K562 (cell line): Measurements from ENCODE around the gene MYL11.

Experiments
- ARID2 ChIP-seq: fragments of 450-650 bp; IDR thresholded peaks from 2 replicates; pipeline ENCODE4 v1.6.1; 2017; ENCODE audit warnings: antibody characterized with exemption, mild to moderate bottlenecking
- ATF1 ChIP-seq, 2 experiments: fragments of 450-650 bp in 1 of 2; IDR thresholded peaks; 2 replicates each; pipeline ENCODE4 v1.6.1; 2016; ENCODE audit warnings: missing compliant biosample characterization in 1 of 2, missing genetic modification characterization in 1 of 2
- HNRNPH1 ChIP-seq: fragments of 200-400 bp; formaldehyde crosslinking; optimal IDR thresholded peaks from 2 replicates; pipeline ENCODE3; 2017; ENCODE audit warnings: low read depth, mild to moderate bottlenecking, low read length, moderate library complexity
- HNRNPLL ChIP-seq: fragments of 200-400 bp; formaldehyde crosslinking; IDR thresholded peaks from 2 replicates; pipeline ENCODE4 v1.6.1; 2017; ENCODE audit warnings: low read length, low read depth, mild to moderate bottlenecking; ENCODE audit not compliant: poor library complexity, severe bottlenecking
- KLF16 ChIP-seq: IDR thresholded peaks from 2 replicates; pipeline ENCODE4 v1.6.1; 2016; ENCODE audit warnings: antibody characterized with exemption
- MAZ ChIP-seq, 2 experiments: fragments of 450-650 bp in 1 of 2; sonication (generic) in 1 of 2; formaldehyde crosslinking; IDR thresholded peaks in 1 of 2; conservative IDR thresholded peaks in 1 of 2; 2 replicates each; pipeline versions ENCODE4 v1.4.0 to v1.5.0; 2020; ENCODE audit warnings: mild to moderate bottlenecking in 1 of 2, missing genetic modification reagents in 1 of 2
- PHF8 ChIP-seq: fragments of 200-600 bp; sonication (generic); IDR thresholded peaks from 2 replicates; pipeline ENCODE4 v1.6.1; 2012; ENCODE audit warnings: mixed run types, mild to moderate bottlenecking, inconsistent platforms, low read length, moderate library complexity, borderline replicate concordance
- TARDBP ChIP-seq: fragments of 450-650 bp; IDR thresholded peaks from 2 replicates; pipeline ENCODE4 v1.6.1; 2016
- ZNF146 ChIP-seq: IDR thresholded peaks from one replicate; pipeline ENCODE4 v1.6.1; 2018; ENCODE audit warnings: missing compliant biosample characterization; ENCODE audit not compliant: unreplicated experiment
- TF ChIP-seq, protein P1 (sequence below), 3 experiments: IDR thresholded peaks in 2 of 3; conservative IDR thresholded peaks in 1 of 3; 2 replicates each; pipeline ENCODE4 v1.5.1; 2011 to 2012; ENCODE audit warnings: low read length in 3 of 3, mild to moderate bottlenecking in 3 of 3, control low read depth in 2 of 3, improper control_type of control experiment in 1 of 3, inconsistent platforms in 1 of 3, low read depth in 1 of 3, mixed read lengths in 1 of 3, moderate library complexity in 1 of 3; ENCODE audit not compliant: insufficient read depth in 2 of 3
- TF ChIP-seq, protein P2 (sequence below): sonication (generic); formaldehyde crosslinking; IDR thresholded peaks from 2 replicates; pipeline ENCODE4 v1.8.0; 2022; ENCODE audit warnings: mild to moderate bottlenecking, missing genetic modification reagents

DNA sequence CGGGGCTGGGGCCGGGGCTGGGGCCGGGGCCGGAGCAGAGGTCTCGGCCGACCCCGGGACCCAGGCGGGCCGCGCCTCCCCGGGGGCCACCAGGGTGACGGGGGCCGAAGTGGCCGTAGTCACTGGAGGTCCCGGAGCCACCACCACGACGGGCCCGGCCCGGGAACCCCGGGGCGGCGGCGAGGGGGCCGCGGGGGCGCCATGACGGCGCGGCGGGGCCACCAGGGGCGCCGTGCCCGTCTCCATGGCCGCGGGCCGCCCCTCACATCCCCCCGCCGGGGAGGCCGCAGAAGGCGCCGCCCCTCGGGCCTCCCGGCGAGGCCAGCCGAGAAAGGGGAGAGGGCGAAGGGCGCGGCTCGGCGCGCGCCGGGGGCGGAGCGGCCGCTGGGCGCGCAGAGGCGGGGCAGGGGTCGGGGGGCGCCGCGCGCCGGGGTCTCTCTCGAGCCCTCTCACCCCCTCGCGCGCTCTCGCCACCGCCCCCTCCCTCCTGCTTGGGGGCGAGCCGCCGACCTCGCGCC is 4.6 kb upstream of the MYL11 start:
- TF ChIP-seq, protein P1, sequence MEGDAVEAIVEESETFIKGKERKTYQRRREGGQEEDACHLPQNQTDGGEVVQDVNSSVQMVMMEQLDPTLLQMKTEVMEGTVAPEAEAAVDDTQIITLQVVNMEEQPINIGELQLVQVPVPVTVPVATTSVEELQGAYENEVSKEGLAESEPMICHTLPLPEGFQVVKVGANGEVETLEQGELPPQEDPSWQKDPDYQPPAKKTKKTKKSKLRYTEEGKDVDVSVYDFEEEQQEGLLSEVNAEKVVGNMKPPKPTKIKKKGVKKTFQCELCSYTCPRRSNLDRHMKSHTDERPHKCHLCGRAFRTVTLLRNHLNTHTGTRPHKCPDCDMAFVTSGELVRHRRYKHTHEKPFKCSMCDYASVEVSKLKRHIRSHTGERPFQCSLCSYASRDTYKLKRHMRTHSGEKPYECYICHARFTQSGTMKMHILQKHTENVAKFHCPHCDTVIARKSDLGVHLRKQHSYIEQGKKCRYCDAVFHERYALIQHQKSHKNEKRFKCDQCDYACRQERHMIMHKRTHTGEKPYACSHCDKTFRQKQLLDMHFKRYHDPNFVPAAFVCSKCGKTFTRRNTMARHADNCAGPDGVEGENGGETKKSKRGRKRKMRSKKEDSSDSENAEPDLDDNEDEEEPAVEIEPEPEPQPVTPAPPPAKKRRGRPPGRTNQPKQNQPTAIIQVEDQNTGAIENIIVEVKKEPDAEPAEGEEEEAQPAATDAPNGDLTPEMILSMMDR (IDR thresholded peaks at IDR 0.05 in 2 of 3, conservative IDR thresholded peaks at IDR 0.05 in 1 of 3; ENCODE audit: insufficient read depth in 2 of 3, low read depth in 1 of 3, low read length in 3 of 3), result 0 out of 6 replicates have a peak, but pooled peaks of 1 of the 3 experiments have one; percentile 8
- no peak for TF ChIP-seq ARID2
- TF ChIP-seq MAZ (CRISPR knock-in tag; conservative IDR thresholded peaks at IDR 0.05 in 1 of 2, IDR thresholded peaks at IDR 0.05 in 1 of 2), result peak in 1 of 2 experiments; percentile 70; a peak in 1 of 4 replicates
- no peak for TF ChIP-seq HNRNPLL
- no peak for TF ChIP-seq HNRNPH1
- TF ChIP-seq, protein P2, sequence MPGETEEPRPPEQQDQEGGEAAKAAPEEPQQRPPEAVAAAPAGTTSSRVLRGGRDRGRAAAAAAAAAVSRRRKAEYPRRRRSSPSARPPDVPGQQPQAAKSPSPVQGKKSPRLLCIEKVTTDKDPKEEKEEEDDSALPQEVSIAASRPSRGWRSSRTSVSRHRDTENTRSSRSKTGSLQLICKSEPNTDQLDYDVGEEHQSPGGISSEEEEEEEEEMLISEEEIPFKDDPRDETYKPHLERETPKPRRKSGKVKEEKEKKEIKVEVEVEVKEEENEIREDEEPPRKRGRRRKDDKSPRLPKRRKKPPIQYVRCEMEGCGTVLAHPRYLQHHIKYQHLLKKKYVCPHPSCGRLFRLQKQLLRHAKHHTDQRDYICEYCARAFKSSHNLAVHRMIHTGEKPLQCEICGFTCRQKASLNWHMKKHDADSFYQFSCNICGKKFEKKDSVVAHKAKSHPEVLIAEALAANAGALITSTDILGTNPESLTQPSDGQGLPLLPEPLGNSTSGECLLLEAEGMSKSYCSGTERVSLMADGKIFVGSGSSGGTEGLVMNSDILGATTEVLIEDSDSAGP (CRISPR knock-in tag), result no peak
- no peak for TF ChIP-seq TARDBP
- TF ChIP-seq PHF8, result peak; percentile 55; the same call in 1 of the 2 replicates
- TF ChIP-seq KLF16, result no peak
- no peak for TF ChIP-seq ZNF146 (CRISPR knock-in tag)
- no peak for TF ChIP-seq ATF1 (CRISPR knock-in tag; IDR thresholded peaks at IDR 0.05)
- no peak for TF ChIP-seq ATF1 (tag; IDR thresholded peaks at IDR 0.05)
